Tracheal epithelial cell (primary cell): ENCODE data around the gene SAMD5. TPM values are rescaled to one million over a fixed set of nuclear protein-coding genes. Genes with fewer than 3 reads are reported as not detected.

Experiments used
- total RNA-seq: library from RNA; depleted of rRNA; stranded (reverse); fragments of >200 nt; gene quantifications from 2 replicates; pipeline ENCODE4 v1.2.1, GENCODE V29; 2014

Gene SAMD5
- 0.48 and 2.1 TPM in 2 replicates for total RNA-seq

GRCh38 chr6:147508042-147508865 lies at the start of gene SAMD5:
Gene SAMD5, plus strand, starts transcription at chr6:147508690. Its CDS starts 239 bp downstream, at chr6:147508929.

